Measurements from ENCODE around the gene DCTN3.

DNA sequence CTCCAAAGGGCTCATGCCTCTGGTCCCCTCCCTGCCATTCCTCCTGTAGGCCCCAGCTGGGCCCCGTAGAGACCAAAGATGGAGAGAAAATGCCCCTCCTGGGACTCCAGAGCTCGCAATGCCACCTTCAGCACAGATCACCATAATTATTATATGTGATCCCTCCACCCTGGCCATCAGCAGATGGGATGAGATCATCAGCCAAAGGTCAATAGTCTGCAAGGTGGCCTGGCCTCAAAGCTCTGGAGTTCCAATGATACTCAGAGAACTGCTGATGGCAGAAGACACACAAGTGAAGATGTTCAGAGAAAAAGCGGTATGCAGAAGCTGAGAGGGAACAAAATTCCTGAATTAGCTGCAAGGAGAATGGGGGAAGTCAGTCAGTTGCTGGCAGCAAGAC lies 13.4 kb downstream of the DCTN3 start:
- TF ChIP-seq EZH2 (IDR thresholded peaks at IDR 0.05; ENCODE audit: insufficient read depth, poor library complexity, severe bottlenecking) = no peak
- no peak for TF ChIP-seq EZH2phosphoT487 (IDR thresholded peaks at IDR 0.05; ENCODE audit: insufficient read depth, low read depth)

Measured in GM23248 (cell line).